ENCODE measurements around the gene PSMG1.
A peak's percentile ranks its signal among the peaks of the same experiment; 100 is the strongest.
"Not testable (repeated sequence)": the region's sequence is repeated elsewhere in the genome, so short reads cannot be mapped to it uniquely, and the experiment has no call there.

Gene PSMG1, protein sequence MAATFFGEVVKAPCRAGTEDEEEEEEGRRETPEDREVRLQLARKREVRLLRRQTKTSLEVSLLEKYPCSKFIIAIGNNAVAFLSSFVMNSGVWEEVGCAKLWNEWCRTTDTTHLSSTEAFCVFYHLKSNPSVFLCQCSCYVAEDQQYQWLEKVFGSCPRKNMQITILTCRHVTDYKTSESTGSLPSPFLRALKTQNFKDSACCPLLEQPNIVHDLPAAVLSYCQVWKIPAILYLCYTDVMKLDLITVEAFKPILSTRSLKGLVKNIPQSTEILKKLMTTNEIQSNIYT

DNA sequence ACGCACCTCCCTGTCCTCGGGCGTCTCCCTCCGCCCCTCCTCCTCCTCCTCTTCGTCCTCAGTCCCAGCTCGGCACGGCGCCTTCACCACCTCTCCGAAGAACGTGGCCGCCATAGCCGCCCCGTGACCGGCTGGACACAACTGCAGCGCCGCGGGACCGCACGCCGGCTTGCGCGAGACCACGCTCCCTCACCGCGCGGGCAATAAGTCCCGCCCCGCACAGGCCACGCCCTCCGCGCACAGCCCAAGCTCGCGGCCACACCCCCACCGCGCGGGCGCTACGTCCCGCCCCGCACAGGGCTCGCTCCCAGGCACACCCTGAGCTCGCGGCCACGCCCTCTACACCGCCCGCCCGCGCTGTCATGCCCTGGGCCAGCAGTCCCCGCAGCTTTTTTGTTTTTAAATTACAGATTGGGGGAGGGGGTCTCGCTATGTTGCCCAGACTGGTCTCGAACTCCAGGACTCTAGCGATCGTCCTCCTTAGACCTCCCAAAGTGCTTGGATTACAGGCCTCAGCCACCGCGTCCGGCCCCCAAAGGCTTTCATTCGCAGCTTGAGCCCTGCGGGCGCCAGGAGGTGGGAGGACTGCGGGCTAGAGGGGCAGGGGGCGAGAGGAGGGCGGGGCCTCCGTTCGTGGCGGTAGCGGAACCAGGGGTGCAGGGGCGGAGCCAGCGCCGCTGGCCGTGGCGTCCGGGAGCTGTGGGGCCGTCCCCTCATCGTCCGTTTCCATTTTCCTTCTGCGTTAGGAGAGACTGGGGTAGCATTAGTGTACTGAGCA, at the start of gene PSMG1:
Gene PSMG1 (minus strand): TSS at position 180 of the 778 bp plus-strand sequence. CDS start 66 bp downstream, at position 114.
- peak; percentile 92 for DNase-seq

DNA sequence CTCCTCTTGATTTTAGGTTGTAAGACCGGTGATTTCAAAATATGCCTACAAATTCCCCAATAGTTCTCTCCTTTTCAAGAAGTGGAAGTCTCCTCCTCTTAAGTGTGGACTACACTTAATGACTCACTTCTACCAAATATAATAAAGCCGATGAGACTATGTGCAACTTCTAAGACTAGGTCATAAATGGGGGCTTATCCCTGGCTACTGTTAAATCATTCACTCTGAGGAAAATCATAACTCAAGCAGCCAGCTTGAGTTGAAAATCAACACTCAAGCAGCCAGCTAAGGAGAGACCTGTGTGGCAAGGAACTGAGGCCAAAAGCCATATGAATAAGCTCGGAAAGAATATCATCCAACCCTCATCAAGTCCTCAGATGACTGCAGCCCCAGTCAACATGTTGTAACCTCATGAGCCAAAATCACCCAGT, 49.6 kb upstream of the PSMG1 start:
- DNase-seq: no peak

DNA sequence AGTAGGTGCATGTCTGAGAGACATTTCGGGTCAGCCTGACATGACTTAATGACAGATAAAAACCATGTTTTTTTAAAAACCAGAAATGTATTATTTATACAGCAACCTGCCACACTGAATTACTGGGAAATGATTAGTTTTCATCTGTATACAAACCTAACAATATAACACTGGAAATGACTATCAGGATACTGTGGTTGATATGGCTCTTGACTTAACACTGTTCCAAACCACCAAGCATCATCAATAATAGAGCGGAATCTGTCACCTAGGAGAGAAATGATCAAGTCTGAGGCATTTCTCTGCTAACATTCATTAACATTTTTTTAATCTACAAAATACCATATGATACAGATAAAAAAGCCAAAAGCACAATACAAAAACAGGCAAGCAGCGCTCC, 41.7 kb upstream of the PSMG1 start:
- DNase-seq: no peak

DNA sequence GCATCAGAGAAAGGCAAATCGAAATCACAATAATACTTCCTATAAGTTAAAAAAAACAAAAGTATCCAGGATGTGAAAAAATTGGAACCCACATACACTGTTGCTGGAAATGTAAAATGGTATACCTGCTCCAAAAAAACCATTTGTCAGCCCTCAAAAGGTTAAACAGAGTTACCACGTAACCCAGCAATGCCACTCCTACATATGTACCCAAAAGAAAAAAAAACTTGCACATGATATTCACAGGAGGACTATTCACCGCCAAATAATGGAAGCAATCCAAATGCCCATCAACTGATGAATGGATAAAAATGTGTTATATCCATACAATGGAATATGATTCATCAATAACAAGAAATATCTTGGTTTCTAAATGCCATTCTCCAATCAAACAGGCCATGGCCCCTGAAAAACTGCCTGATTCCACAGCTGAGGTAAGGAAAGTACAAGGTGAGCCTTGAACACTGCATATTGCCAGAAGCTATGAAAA, 38.8 kb upstream of the PSMG1 start:
- no peak for DNase-seq

DNA sequence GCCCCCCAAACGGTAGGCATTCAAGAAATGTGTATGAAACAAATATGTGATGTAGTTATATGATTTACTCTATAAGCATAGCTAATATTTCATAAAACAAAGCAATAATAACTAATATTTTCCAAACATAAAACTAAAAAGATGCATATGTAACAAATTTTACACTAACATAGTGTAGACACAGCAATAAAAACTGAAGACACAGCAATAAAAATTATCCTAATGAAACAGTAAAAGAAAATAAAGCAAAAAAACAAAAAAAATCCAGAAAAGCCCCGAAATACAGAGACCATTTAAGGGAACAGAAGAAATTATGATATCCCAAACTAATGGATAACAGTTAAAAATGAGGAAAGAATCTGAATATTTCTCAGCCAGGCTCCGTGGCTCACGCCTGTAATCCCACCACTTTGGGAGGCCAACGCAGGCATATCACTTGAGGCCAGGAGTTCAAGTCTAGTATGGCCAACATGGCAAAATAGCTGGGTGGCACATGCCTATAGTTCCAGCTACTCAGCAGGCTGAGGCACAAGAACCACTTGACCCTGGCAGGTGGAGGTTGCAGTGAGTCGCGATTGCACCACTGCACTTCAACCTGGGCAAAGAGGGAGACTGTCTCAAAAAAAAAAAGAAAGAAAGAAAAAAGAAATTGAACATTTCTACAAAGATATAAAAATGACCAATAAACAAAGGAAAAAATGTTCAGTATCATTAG, 38.2 kb upstream of the PSMG1 start:
- DNase-seq: no peak

DNA sequence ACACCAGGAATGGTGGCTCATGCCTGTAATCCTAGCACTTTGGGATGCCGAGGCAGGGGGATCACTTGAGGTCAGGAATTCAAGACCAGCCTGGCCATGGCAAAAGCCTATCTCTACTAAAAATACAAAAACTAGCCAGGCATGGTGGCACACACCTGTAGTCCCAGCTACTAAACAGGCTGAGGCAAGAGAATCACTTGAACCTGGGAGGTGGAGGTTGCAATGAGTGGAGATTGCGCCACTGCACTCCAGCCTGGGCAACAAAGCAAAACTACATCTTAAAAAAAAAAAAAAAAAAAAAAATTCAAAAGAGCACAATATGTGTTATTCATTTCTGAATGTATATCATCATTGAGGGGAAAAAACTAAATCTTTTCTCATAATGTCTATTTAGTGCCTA, 37.6 kb upstream of the PSMG1 start:
- DNase-seq: not testable (repeated sequence)

DNA sequence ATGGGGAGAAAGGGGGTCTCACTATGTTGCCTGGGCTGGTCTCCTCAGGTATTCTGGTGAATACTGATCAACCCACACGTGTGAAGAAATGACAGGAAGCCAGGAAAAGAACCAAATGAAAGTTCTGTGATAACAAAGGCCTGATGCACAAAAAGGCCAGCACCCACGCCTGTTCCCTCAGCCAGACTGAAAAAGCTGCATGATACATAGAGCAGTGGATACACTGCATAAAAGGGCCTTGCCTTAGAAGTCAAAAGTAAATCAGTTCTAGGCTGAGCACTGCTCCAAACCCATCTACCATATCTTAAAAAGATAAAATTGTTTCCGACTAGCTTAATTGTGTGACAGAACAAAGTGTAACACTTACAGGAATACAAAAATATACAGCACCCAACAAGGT, 36.9 kb upstream of the PSMG1 start:
- DNase-seq: no peak

DNA sequence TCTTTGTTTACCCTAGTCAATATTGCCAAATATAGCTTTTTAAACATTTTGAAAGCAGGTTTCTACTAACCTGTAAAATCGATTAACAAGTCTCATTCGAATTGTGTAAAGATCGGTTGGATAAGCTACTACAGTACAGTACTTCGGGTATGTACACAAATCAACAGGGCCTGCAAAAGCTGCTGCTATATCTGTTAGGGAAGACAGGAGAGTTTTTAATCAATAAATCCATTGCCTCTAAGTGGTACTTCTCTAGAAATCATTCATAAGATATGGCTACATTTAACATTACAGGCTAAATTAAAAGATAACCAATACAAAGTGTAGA, 34.8 kb upstream of the PSMG1 start:
- no peak for DNase-seq

DNA sequence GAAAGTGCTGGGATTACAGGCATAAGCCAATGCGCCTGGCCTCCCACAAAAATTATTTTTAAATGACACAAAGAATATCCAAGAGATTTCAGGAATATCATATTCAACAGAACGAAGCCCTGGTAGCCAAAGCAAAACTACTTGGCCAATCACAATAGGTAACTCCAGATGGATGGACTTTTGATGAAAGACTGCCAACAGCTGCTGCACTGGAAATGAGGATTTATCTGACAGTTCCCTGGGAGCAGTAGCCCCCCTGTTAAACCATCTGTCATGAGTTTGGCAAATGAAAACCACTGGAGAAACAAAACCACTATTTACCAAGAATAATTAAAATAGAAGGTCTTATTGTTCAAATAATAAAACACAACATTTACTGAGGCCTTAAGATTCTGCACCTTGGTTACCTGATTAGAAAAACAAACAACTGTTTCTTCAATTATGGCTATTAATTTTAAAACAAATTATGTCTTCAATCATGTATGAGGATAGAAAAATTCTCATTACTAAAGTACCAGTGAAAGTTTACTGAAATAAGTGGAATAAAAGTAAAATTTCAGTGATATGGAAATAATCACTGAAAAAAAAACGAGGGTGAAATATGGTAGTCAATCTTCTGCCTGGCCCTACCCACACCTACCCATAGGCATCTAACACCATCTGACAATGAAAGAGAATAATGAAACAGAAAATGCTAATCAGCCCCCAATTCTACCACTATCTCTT, 34.3 kb upstream of the PSMG1 start:
- no peak for DNase-seq

DNA sequence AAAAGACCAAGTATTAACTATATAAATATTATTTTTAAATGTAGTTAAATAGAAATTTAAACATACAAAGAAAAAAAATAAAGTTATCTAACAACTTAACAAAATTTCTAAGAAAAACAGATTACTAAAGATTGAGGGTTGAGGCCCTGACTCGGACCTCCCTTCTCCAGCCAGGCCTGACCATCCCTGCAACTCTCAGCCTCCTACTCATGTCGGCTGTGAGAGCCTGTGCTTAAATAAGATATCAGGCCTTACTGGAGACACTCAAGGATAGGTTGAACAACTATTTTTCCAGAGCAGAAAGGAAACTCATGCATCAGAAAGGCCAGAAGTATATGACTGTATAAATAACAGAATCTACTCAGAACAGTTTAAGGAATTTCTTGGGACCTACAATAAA, 33.0 kb upstream of the PSMG1 start:
- DNase-seq: no peak

DNA sequence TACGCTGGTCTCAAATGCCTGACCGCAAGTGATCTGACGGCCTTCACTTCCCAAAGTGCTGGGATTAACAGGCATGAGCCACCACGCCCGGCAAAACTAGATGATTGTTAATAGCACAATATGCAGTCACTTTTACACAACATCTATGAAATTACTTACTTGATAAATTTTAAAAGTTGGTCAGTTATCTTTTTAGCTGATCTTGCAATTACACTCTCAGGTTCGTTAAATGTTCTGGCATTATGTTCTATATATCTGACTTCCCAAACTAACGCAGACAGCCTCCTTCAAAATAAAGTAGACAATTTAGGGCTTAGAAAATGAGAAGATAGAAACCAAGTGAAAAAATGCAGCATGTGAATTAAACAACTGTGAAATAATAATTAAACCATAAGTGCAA, 31.8 kb upstream of the PSMG1 start:
- no peak for DNase-seq

DNA sequence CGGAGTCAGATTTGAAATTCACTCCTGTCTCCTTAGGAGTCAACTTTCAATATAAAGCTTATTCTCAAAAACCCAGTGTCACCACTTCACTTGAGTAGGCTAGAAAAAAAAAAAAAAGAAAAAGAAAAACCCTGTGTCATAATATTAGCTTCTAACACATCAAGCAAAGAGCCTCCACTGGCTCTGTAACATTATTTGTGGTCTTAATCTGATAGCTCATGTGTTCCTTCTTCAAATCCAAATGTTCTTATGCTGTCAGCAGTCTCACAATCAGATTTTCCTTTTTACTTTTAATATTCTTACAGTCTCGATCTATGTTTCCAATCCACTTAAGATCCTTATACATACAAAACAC, 26.1 kb upstream of the PSMG1 start:
- no peak for DNase-seq

DNA sequence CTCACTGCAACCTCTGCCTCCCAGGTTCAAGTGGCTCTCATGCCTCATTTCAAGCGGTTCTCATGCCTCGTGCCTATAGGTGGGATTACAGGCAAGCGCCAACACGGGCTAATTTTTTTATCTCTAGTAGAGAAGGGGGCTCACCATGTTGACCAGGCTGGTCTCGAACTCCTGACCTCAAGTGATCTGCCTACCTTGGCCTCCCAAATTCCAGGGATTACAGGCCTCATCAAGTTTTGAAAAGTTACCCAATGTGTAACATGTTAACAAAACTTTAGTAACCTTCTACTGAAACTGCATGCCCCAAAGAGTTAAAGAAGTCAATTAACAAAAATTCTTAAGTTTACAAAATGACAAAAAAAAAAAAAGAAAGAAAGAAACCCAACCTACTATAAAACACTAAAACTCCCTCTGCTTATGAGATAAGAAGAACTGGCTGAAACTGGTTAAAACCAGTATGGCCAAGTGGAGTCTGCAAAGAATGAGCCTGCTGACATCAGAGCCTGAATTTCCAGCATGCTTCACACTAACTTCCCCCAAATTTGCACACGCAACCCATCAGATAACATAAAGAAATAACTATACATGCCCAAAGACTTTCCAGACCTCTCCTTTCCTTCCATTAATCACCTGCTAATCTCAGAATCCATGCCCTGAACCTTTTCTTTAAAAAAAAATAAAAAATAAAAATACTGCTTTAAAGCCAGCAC, 25.5 kb upstream of the PSMG1 start:
- no peak for DNase-seq

DNA sequence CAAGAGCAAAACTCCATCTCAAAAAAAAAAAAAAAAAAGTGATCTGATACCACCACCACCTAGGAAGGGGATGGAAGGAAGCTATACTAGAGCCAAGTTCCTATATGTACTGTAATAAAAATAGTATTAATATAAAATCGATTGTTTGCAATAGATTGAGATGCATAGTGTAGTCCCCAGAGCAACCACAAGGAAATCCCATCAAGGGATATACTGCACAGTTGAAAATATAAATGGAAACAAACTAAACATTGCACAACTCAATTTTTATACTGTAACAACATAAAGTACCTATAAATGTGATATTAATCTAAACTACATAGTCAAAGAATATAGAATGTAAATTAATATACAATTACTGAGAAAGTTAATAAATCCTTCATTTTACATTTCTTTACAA, 20.9 kb upstream of the PSMG1 start:
- DNase-seq: no peak

DNA sequence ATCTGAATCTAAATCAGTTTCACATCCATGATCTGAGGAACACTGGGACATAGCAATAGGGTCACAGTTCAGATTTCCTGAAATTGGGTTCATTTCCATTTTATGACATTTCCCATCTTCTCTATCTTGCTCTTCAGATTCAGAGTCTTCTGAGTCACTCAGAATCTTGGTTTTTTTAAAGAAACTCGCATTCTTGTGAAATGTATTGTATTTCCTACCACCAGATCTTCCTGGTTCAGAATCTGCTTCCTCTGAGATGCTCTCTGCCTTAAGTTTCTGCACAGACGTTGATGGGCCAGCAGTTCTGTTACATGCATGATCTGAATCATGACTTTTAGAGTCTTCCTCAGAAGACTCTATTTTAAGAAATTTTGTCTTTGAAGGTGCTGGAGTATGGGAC, 15.5 kb upstream of the PSMG1 start:
- no peak for DNase-seq

DNA sequence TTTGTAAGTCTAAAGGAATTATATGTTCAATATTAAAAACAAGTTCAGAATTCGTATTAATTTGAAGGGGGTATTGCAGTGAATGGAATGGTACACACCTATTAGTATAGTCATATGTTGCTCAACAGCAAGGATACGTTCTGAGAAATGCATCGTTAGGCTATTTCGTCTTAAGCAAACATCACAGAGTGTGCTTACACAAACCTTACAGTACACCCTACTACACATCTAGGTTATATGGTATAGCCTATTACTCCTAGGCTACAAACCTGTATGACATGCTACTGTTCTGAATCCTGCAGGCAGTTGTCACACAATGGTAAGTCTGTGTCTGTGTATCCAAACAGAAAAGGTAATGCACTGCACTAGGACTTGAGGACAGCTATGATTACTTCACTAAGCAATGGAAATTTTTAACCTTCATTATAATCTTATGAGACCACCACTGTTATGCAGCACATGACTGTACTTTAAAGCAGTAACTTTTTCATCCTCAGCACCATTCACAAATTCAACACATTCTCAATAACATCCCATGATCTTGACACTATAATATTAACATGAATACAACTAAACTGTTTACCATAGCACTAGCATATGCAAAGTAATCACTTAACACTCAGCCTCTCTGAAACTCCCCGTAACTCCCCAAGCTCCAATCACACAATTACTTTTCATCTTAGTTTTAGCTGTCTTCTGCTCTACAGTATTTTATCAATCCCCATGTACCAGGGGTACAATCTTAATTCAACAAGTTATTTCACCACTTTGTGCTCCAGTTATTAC, 14.4 kb upstream of the PSMG1 start:
- DNase-seq: no peak

DNA sequence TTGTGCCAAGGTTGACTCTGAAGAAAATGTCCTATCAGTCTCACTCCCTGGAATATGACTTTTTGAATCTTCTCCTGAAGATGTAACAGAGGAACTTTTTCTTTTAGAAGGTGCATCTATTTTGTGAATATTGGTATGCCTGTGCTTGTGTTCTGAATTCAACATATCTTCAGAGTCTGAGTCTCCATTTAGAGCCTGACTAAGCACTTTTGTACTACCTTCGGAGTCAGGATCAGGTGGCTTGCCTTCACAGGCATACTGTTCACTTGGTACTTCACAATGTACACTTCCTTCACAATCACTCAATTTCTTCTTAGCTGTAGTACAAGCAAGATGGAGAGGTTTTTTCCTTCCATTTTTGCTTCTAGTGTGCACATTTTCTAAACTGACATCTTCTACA, 13.6 kb upstream of the PSMG1 start:
- DNase-seq: no peak

DNA sequence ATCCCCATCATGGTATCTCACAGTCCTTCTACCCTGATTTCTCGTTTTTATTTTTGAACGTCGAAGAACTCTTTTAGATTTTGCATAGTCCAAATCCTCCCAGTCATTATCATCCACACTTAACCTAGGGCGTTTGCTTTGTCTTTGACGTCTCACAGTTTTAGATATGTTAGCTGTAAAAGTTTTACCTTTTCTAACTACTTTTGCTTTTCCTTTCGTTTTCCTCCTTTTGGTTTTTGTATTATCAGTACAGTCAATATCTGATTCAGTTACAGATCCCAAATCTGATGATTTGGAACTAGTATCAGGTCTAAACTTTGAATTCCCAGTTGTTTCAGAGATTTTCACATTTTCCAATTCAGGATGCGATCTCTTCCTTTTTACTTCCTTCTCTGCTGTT, 13.1 kb upstream of the PSMG1 start:
- no peak for DNase-seq

DNA sequence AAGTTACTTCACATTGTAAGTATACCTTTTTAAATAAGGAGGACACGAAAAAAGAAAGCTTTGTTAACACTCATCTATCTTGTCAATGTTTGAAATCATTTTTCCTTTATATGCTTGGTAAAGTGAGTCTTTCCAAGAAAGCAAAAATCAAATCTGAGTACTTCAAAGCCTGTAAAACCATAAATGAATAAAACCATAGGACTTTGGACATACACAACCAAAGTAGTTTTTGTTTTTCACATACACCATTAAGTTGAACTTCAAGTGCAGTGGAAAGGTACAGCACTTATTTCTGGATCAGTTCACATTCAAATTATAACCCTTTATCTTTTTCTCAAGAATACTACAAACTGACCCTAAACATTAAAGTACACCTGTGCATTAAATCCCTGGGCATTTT, 10.1 kb upstream of the PSMG1 start:
- DNase-seq: no peak

DNA sequence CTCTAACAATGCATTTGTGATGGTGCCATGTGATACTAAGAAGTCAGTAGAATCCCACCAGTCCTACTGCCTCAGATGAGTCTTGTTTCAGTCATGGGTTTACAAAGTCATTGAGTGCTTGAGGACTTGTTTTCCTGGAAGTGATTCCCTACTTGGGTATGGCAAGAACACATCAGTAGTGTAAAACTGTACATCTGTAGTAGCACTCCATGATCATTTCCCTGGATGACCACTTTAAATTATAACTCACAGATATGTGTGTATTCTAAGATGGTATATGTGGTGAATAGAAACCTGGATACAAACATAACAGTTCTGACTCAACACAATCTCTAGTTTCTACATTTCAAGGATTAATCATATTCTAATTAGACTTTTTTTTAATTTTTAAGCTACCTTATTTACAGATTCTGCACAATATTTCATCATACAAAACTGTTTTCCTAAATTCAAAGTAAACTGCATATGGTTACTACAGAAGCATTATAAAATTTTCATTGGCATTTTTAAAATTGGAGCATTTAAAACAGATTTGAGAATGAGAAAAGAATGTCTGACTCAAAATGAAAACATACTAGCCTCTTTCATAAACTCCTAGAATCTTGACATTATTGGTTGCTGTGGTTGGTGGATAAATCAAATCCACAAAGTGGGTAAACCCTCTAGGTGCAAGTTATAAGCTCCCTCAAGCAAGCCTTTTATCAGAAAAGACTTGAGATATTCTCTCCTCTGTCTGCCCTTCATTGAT, 6.8 kb upstream of the PSMG1 start:
- DNase-seq: no peak

DNA sequence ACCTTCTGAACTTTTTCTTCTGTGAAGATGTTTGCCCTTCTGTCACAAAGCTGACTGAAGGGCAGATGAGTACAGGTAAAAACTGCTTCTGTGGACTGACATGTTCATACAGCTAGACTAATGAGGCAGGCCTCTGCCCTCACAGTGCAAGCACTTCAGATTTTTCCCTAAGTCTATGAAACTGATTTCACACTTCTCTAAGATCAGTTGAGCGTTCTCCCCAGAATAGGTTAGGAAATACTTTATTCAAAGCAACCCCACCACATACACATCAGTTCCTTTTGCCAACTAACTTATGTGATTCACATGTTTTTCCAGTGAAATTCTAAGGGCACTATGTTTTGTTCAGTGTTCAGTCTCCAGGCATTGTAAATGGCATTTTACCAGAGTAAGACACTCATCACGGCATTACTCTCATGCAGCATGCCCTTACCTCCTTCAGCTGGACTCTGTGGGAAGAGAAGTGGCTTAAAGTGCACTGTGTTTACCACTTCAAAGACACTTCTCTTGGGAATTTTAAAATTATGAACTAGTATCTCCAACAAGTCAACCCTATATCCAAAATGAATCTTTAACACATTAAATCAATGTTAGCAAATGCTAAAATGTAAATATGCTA, 5.4 kb upstream of the PSMG1 start:
- DNase-seq: no peak

All from activated gamma-delta T cell treated with Interleukin-2 at 50 U/mL for 16 hours (primary cell).